WI38 (cell line): ENCODE results near the gene LHFPL6.

Experiments
- H3K4me3 ChIP-seq: 2 replicates; pipeline ENCODE4 v1.5.1; 2011; ENCODE audit warnings: low read depth, mild to moderate bottlenecking, control low read depth, low read length
- CTCF ChIP-seq: IDR thresholded peaks from 2 replicates; pipeline ENCODE4 v1.5.1; 2012; ENCODE audit warnings: low read depth, mild to moderate bottlenecking, control low read depth, low read length

LHFPL6 gene

DNA sequence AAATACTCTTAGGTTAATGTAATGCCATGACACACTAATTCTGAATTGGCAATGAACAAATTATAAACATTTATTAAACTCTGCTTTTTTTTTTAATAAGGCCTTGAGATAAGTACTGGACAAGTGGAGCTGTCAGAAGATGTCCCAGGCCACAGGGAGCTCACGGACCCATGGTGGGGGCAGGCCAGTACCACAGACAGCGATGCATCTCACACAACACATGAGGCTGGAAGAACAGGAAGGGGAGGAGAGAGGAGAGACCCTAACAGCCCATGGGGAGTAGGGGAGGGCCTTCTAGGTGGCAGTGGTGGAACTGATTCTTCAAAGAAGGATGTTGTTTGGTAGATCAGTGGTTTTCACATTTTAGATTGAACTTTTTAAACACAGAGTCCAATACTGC, 128.4 kb downstream of the LHFPL6 start:
- no peak overlapping the region for H3K4me3 ChIP-seq
- TF ChIP-seq CTCF = no peak

GRCh38 chr13:39469676-39470075, 133.3 kb downstream of the LHFPL6 start:
- no peak for TF ChIP-seq CTCF
- no peak overlapping the region for H3K4me3 ChIP-seq

- no peak overlapping the region for H3K4me3 ChIP-seq
- no peak for TF ChIP-seq CTCF
Observed at GRCh38 chr13:39468306-39468705, 134.7 kb downstream of the LHFPL6 start.

DNA sequence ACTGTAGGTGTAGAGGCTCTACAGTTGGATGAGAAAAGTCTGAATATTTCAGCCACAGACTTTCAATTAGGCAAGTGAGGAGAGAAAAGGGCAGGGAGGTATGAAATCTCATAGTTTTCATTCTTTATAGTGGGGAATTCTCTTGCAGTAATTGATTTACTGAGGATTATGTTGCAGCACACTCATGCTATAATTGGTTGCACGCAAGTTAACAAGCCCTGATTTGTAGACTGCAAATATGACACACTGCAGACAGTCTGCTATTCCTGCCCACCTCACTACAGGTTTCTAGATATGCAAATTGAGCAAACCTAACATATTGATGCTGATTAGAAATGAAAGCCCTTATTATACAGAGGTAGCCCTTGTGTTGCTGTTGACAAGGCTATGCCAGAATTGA, 139.4 kb downstream of the LHFPL6 start:
- no peak for TF ChIP-seq CTCF

DNA sequence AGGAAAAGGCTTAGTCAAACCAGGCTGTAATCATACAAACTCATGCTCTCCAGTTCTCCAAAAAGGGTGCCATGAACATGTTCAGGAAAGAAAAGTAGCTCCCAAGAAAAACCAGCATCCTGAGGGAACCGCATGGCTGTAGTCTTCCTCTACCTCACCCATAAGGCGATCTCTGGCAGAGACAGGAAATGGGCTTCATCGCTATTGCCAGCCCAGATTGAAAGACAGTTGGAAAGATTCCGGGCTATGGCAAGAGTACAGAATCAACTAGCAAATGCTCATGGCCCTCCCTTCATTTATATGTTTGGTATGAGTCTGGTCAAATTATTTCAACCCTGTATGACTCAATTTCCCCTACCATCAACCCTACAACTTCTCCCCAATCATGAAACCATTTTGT, 140.1 kb downstream of the LHFPL6 start:
- no peak overlapping the region for H3K4me3 ChIP-seq
- TF ChIP-seq CTCF = no peak

More for the DNA sequence above, 139.4 kb downstream of the LHFPL6 start:
- H3K4me3 ChIP-seq = no peak overlapping the region

DNA sequence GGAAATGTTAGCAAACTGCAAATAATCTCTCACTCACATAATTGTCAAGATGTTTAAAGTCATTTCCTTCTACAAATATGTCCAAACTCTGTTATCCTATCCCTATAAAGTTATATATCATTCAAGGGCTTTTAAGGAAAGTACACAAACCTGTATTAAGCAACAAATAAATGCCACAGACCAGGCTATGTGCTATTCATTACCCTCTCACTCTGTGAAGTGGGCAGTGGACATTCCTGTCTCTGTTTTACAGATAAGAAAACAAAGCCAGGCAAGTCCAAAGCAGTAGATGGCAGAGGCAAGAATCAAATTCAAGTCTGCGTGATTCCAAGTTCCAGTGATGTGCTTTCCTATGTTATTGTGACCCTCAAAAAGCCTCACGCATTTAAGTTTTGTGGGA, 140.6 kb downstream of the LHFPL6 start:
- no peak overlapping the region for H3K4me3 ChIP-seq
- no peak for TF ChIP-seq CTCF

DNA sequence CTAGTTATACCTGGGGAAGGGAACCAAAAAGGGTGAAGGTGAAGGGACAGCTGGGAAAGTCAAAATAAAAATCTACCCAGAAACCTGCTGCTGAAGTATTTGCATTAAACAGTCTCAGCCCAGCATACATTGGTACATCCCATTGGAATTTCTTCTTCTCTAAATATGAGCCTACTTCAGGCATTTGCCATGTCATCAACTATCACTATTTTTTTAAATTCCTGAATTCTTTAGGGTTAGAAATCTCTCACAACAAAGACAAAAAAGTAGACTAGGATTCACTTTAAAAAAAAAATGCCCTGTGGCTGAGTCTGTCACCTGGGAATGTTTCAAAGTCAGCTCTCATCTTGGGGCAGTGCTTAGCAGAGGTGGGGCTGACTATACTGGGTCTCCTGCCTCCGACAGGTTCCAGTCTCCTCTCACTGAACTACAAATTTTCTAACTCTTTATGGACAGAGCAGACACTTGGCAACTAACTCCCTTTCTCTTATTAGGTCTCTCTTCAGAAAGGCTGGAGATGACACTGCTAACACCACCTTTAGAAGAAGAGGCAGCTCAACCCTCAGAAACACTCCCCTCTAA, 141.2 kb downstream of the LHFPL6 start:
- TF ChIP-seq CTCF = no peak
- no peak overlapping the region for H3K4me3 ChIP-seq
